Stomach smooth muscle (tissue), 2 donors: ENCODE data around the gene NFILZ.
"Not testable (repeated sequence)": the region's sequence is repeated elsewhere in the genome, so short reads cannot be mapped to it uniquely, and the experiment has no call there.

Experiments
- H3K27ac ChIP-seq: one replicate; pipeline ENCODE4 v1.7.0; 2013; ENCODE audit warnings: mild to moderate bottlenecking, low read length, inconsistent platforms
- H3K27me3 ChIP-seq, 2 donors: one replicate each; pipeline ENCODE4 v1.7.0; 2013; ENCODE audit warnings: low read length in 2 of 2; ENCODE audit not compliant: insufficient read depth in 2 of 2, control insufficient read depth in 1 of 2
- H3K36me3 ChIP-seq, 2 donors: one replicate each; pipeline ENCODE4 v1.7.0; 2013; ENCODE audit warnings: low read length in 2 of 2; ENCODE audit not compliant: control insufficient read depth in 2 of 2, insufficient read depth in 2 of 2
- H3K4me1 ChIP-seq: one replicate; pipeline ENCODE4 v1.7.0; 2013; ENCODE audit warnings: low read length; ENCODE audit not compliant: control insufficient read depth, insufficient read depth
- H3K4me3 ChIP-seq, 2 donors: one replicate each; pipeline ENCODE4 v1.7.0; 2013; ENCODE audit warnings: low read length in 2 of 2
- H3K9ac ChIP-seq, 2 donors: one replicate each; pipeline ENCODE4 v1.7.0; 2013; ENCODE audit warnings: low read length in 2 of 2, mild to moderate bottlenecking in 1 of 2
- H3K9me3 ChIP-seq, 2 donors: one replicate each; pipeline ENCODE4 v1.7.0; 2013; ENCODE audit warnings: low read length in 2 of 2; ENCODE audit not compliant: control insufficient read depth in 2 of 2
- donor health status: healthy.
- donor health status: Pancreatic carcinoma.

NFILZ gene

GRCh38 chr19:8629184-8629583 is 1.2 kb upstream of the NFILZ start:
- Histone ChIP-seq H3K9me3 (peaks cover 0 to 14% of the 10 kb centered on the region in 2 donors), H3K36me3 (no peaks in the 10 kb centered on the region), H3K9ac (no peak overlapping the region)

DNA sequence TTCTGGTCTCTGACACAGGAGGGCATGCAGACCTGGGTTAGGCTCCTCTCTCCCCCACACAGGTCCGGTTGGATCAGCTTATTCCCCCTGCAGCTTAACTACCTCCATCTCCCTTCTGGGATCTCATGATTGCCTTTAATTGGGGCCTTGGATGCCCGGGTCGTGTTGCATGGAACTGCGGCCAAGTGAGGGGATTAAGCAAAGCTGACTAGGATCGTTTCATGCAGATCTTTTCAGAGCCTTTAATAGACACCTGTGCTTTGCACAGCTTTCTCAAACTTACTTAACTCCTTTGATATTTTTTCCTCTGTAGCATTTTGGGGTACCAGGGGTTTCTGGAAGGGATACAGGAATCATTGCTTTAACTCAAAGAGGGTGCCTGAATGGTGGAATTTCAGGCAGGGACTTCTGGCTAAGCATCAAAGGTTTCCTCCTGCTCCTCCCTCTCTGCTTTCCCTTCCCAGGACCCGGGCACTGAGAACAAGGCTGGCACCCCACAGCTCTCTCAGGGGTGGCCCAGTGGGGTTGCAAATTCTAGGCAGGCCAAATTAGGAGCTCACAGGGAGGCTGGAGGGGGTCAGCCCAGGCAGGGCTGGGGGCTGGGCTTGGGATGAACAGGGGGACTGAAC is 477 bp downstream of the NFILZ start:
- Histone ChIP-seq H3K36me3 (no peaks in the 10 kb centered on the region), H3K9ac (no peak overlapping the region), H3K27ac (no peak overlapping the region), H3K9me3 (peaks cover 0 to 14% of the 10 kb centered on the region in 2 donors), H3K27me3 (no peaks in the 10 kb centered on the region), H3K4me1 (no peaks in the 10 kb centered on the region), H3K4me3 (no peak overlapping the region)

More at GRCh38 chr19:8629184-8629583, 1.2 kb upstream of the NFILZ start:
- Histone ChIP-seq H3K4me1 (no peaks in the 10 kb centered on the region), H3K27me3 (no peaks in the 10 kb centered on the region), H3K27ac (no peak overlapping the region), H3K4me3 (no peak overlapping the region)

- Histone ChIP-seq H3K27ac (no peak overlapping the region), H3K9ac (no peak overlapping the region), H3K27me3 (no peaks in the 10 kb centered on the region), H3K36me3 (no peaks in the 10 kb centered on the region), H3K9me3 (peaks cover 0 to 14% of the 10 kb centered on the region in 2 donors), H3K4me1 (no peaks in the 10 kb centered on the region), H3K4me3 (no peak overlapping the region)
Observed at GRCh38 chr19:8631425-8631819, 989 bp downstream of the NFILZ start.

DNA sequence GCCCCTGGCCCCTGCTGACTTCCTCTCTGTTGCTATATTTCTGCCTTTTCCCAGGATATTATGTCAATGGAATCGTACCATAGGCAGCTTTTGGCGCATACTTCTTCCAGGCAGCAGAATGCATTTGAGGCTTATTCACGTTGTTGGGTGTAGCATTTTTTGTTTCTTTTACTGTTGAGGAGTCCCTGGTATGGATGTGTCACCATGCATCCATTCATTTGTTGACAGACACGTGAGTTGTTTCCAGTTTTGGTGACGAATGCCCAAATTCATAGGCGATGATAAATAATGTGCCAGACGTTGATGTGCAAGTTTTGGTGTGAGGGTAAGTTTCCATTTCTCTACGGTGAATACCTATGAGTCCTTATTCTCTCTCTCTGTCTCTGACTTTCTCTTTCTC is 5.0 kb downstream of the NFILZ start:
- no peaks in the 10 kb centered on the region for H3K36me3 ChIP-seq
- no peak overlapping the region for H3K27ac ChIP-seq
- H3K4me3 ChIP-seq, result no peak overlapping the region
- peaks cover 5% of the 10 kb centered on the region for H3K4me1 ChIP-seq
- H3K9ac ChIP-seq, result no peak overlapping the region
- peaks cover 0 to 3% of the 10 kb centered on the region in 2 donors for H3K9me3 ChIP-seq
- H3K27me3 ChIP-seq, result peaks cover 0 to 6% of the 10 kb centered on the region in 2 donors

- H3K36me3 ChIP-seq, H3K27me3 ChIP-seq: not testable (repeated sequence)
Observed at GRCh38 chr19:8637070-8637469, 6.6 kb downstream of the NFILZ start.

GRCh38 chr19:8638078-8638619 is 7.7 kb downstream of the NFILZ start:
- H3K36me3 ChIP-seq, result no peaks in the 10 kb centered on the region
- peaks cover 0 to 9% of the 10 kb centered on the region in 2 donors for H3K27me3 ChIP-seq
- peaks cover 5% of the 10 kb centered on the region for H3K4me1 ChIP-seq
- no peak overlapping the region for H3K4me3 ChIP-seq
- peaks cover 4 to 9% of the 10 kb centered on the region in 2 donors for H3K9me3 ChIP-seq
- no peak overlapping the region for H3K9ac ChIP-seq
- no peak overlapping the region for H3K27ac ChIP-seq

More at GRCh38 chr19:8637070-8637469, 6.6 kb downstream of the NFILZ start:
- H3K4me3 ChIP-seq, H3K9ac ChIP-seq, H3K4me1 ChIP-seq, H3K9me3 ChIP-seq, H3K27ac ChIP-seq: not testable (repeated sequence)

- no peak overlapping the region for H3K9ac ChIP-seq
- peaks cover 4 to 9% of the 10 kb centered on the region in 2 donors for H3K9me3 ChIP-seq
- peaks cover 5% of the 10 kb centered on the region for H3K4me1 ChIP-seq
- H3K4me3 ChIP-seq, result no peak overlapping the region
- H3K27ac ChIP-seq, result no peak overlapping the region
- no peaks in the 10 kb centered on the region for H3K36me3 ChIP-seq
- peaks cover 0 to 9% of the 10 kb centered on the region in 2 donors for H3K27me3 ChIP-seq
Observed at GRCh38 chr19:8639821-8640401, 9.5 kb downstream of the NFILZ start.

DNA sequence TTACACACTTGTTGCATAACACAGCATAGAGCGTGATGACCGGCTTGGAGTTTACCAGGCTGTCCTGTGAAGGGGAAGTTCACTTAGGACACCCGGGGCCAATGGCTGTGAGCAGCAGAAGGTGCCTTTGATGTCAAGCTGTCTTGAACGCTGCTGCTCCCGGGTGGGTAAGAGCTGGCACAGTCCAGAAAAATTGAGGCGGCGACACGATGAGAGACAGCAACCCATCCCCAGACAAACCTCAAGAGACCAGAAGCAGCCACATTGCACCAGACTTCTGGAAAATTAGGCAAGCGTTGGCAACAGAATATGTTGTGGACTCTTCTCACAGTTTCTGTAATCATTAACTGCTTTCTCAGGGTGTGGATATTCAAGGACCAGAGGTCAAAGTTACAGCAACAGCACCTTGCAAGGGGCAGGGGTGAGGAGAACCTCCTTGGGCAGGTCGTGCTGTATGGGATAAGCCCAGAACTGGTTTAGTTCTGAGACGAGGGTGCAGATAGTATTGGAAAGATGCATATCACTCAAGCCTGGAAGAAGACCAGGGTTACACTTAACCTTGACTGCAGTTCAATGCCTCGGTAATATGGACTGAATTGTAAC is 10.1 kb downstream of the NFILZ start:
- Histone ChIP-seq H3K9ac (no peak overlapping the region), H3K4me1 (peaks cover 5% of the 10 kb centered on the region), H3K36me3 (no peaks in the 10 kb centered on the region), H3K27ac (no peak overlapping the region), H3K9me3 (peaks cover 4 to 9% of the 10 kb centered on the region in 2 donors), H3K4me3 (no peak overlapping the region), H3K27me3 (peaks cover 0 to 12% of the 10 kb centered on the region in 2 donors)

DNA sequence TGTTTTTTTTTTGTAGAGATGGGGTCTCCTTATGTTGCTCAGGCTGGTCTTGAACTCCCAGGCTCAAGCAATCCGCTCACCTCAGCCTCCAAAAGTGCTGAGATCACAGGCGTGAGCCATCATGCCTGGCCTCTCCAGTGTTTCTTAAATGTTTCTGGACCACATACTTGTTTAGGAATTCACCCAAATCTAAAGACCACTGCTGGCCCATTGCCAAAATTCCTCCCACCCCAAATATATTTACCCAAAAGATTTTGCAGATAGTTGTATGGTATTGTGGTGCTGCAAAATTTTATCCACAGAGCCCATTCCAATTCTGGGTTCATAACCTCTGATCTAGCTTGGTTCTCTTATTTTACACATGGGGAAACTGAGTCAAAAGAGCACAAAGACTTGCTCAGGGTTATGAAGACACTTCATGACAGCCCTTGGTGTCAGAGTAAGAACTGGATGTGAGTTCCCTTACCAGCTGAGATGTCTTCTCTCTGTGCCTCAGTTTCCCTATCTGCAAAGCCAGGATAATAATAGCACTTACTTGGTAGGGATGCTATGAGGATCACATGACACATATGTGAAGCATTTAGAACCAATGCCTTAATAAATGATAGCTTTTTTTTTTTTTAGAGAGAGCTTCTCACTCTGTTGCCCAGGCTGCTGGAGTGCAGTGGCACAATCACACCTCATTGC is 10.9 kb downstream of the NFILZ start:
- Histone ChIP-seq H3K36me3 (no peaks in the 10 kb centered on the region), H3K4me3 (no peak overlapping the region), H3K9me3 (peaks cover 4 to 9% of the 10 kb centered on the region in 2 donors), H3K27ac (no peak overlapping the region), H3K9ac (no peak overlapping the region), H3K4me1 (peaks cover 5% of the 10 kb centered on the region), H3K27me3 (peaks cover 2 to 12% of the 10 kb centered on the region in 2 donors)

DNA sequence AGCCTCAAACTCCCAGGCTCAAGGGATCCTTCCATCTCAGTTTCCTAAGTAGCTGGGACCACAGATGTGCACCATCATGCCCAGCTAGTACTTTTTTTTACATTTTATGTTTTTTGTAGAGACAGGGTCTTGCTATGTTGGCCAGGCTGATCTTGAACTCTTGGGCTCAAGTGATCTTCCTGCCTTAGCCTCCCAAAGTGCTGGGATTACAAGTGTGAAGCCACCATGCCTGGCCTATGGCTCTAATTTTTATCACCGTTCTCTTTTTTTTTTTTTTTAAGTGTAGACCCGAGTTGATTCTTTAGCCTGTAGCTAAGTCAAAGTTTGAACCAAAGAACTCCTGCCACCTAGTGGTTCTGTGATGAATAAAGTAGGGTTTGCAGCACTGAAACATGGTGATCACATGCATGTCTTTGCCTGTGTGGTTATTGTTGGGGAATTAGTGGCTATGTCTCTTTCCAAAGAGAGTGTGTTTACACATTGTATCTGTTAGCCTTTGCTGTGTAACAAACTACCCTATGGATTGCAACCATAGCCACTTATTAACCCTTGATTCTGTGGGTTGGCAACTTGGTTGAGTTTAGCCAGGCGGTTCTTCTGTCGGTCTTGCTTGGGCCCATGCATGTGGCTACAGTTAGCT is 11.6 kb downstream of the NFILZ start:
- H3K9ac ChIP-seq, result no peak overlapping the region
- H3K27me3 ChIP-seq, result peaks cover 5 to 16% of the 10 kb centered on the region in 2 donors
- no peak overlapping the region for H3K4me3 ChIP-seq
- no peaks in the 10 kb centered on the region for H3K36me3 ChIP-seq
- H3K27ac ChIP-seq, result no peak overlapping the region
- H3K4me1 ChIP-seq, result peaks cover 5% of the 10 kb centered on the region
- H3K9me3 ChIP-seq, result peaks cover 4 to 9% of the 10 kb centered on the region in 2 donors
